Measurements from ENCODE around the gene MYH7B. TPM values are rescaled to one million over a fixed set of nuclear protein-coding genes. Genes with fewer than 3 reads are reported as not detected.

The MYH7B gene
- total RNA-seq, 1 experiment from 2014 or later, result 0.10 TPM

- Histone ChIP-seq H3K36me3 (replicated peaks; ENCODE audit: control insufficient read depth, insufficient read depth, low read length) (peaks cover 32% of the 10 kb centered on the region), H3K4me3 (ENCODE audit: insufficient read depth, low read depth, low read length) (no peak overlapping the region), H3K27me3 (ENCODE audit: control insufficient read depth, insufficient read depth, low read length) (no peaks in the 10 kb centered on the region)
- DNase-seq, result no peak
These were observed 27.3 kb upstream of the MYH7B start for GRCh38 chr20:34928411-34928810.

GRCh38 chr20:34931771-34932170 lies 23.9 kb upstream of the MYH7B start:
- H3K36me3 ChIP-seq (replicated peaks; ENCODE audit: control insufficient read depth, insufficient read depth, low read length), result peaks cover 36% of the 10 kb centered on the region

GRCh38 chr20:34938466-34939163 lies 17.1 kb upstream of the MYH7B start:
- H3K36me3 ChIP-seq (replicated peaks; ENCODE audit: control insufficient read depth, insufficient read depth, low read length), result peaks cover 24% of the 10 kb centered on the region
- H3K4me3 ChIP-seq (ENCODE audit: insufficient read depth, low read depth, low read length), result no peak overlapping the region
- no peak for DNase-seq
- H3K27me3 ChIP-seq (ENCODE audit: control insufficient read depth, insufficient read depth, low read length), result no peaks in the 10 kb centered on the region

More at GRCh38 chr20:34931771-34932170, 23.9 kb upstream of the MYH7B start:
- DNase-seq, result no peak
- no peak overlapping the region for H3K4me3 ChIP-seq (ENCODE audit: insufficient read depth, low read depth, low read length)
- no peaks in the 10 kb centered on the region for H3K27me3 ChIP-seq (ENCODE audit: control insufficient read depth, insufficient read depth, low read length)

GRCh38 chr20:34940081-34940481 lies 15.6 kb upstream of the MYH7B start:
- no peak for DNase-seq
- Histone ChIP-seq H3K27me3 (ENCODE audit: control insufficient read depth, insufficient read depth, low read length) (no peaks in the 10 kb centered on the region), H3K4me3 (ENCODE audit: insufficient read depth, low read depth, low read length) (no peak overlapping the region), H3K36me3 (replicated peaks; ENCODE audit: control insufficient read depth, insufficient read depth, low read length) (peaks cover 24% of the 10 kb centered on the region)

- DNase-seq, result no peak
- peaks cover 23% of the 10 kb centered on the region for H3K36me3 ChIP-seq (replicated peaks; ENCODE audit: control insufficient read depth, insufficient read depth, low read length)
- H3K27me3 ChIP-seq (ENCODE audit: control insufficient read depth, insufficient read depth, low read length), result no peaks in the 10 kb centered on the region
- H3K4me3 ChIP-seq (ENCODE audit: insufficient read depth, low read depth, low read length), result no peak overlapping the region
These were observed 14.4 kb upstream of the MYH7B start for GRCh38 chr20:34941226-34941625.

GRCh38 chr20:34942301-34942700 lies 13.4 kb upstream of the MYH7B start:
- no peak for DNase-seq
- Histone ChIP-seq H3K4me3 (ENCODE audit: insufficient read depth, low read depth, low read length) (no peak overlapping the region), H3K27me3 (ENCODE audit: control insufficient read depth, insufficient read depth, low read length) (no peaks in the 10 kb centered on the region), H3K36me3 (replicated peaks; ENCODE audit: control insufficient read depth, insufficient read depth, low read length) (peaks cover 18% of the 10 kb centered on the region)

- Histone ChIP-seq H3K27me3 (ENCODE audit: control insufficient read depth, insufficient read depth, low read length) (no peaks in the 10 kb centered on the region), H3K4me3 (ENCODE audit: insufficient read depth, low read depth, low read length) (no peak overlapping the region), H3K36me3 (replicated peaks; ENCODE audit: control insufficient read depth, insufficient read depth, low read length) (peaks cover 16% of the 10 kb centered on the region)
- no peak for DNase-seq
These were observed 11.7 kb upstream of the MYH7B start for GRCh38 chr20:34943808-34944567.

DNA sequence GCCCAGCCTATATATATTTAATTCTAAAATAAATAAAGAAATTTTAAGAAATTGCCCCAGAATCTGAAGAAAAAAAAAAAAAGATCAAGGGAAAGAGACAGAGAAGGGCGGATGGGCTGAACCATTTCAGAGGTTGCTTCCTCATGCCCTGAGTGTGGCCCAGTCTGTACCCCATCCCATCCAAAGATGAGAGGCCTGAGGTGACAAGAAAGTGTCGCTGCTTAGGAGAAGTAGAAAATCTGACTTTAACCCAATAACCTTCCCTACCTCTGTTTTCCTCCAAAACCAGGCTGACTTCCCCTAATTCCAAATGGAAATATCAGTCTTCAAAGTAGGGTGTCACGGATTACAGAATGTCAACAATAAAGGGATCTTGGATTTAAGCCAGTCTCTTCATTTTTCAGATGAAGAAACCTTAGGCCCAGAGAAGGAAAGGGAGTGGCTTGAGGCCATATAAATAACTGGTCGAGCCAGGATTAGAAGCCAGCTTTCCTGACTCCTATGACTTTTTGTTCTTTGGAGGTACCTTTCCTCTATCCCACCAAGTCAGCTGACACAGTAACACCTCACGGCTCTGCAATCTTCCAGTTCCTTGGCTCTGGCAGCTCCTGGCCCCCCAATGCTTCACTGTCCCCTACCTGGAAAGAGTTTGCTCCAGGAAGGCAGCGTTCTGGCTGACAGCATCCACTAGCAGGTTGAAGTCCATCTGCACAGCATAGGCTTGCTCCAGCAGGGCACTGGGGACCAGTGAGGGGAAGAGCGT lies 10.2 kb upstream of the MYH7B start:
- no peak overlapping the region for H3K4me3 ChIP-seq (ENCODE audit: insufficient read depth, low read depth, low read length)
- peaks cover 15% of the 10 kb centered on the region for H3K36me3 ChIP-seq (replicated peaks; ENCODE audit: control insufficient read depth, insufficient read depth, low read length)
- no peak for DNase-seq
- no peaks in the 10 kb centered on the region for H3K27me3 ChIP-seq (ENCODE audit: control insufficient read depth, insufficient read depth, low read length)

- Histone ChIP-seq H3K4me3 (ENCODE audit: insufficient read depth, low read depth, low read length) (no peak overlapping the region), H3K36me3 (replicated peaks; ENCODE audit: control insufficient read depth, insufficient read depth, low read length) (peaks cover 13% of the 10 kb centered on the region), H3K27me3 (ENCODE audit: control insufficient read depth, insufficient read depth, low read length) (no peaks in the 10 kb centered on the region)
- DNase-seq, result no peak
These were observed 9.0 kb upstream of the MYH7B start for GRCh38 chr20:34946661-34947060.

DNA sequence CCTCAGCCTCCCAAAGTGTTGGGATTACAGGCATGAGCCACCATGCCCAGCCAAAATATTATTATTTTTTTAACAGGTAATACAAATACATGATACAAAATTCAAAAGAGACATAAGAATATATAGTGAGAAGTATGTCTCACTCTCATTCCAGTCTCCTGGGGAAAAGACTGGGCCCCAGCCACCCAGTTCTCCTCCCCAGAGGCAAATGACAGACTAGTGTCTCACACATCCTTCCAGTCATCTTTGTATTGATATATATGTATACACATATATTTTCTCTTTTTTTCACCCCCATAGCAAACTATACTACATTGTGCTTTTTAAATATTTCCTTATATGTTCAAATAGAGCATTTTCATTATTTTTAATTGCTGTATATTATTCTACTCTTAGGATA lies 8.3 kb upstream of the MYH7B start:
- no peak for DNase-seq
- no peaks in the 10 kb centered on the region for H3K27me3 ChIP-seq (ENCODE audit: control insufficient read depth, insufficient read depth, low read length)
- H3K4me3 ChIP-seq (ENCODE audit: insufficient read depth, low read depth, low read length), result no peak overlapping the region
- H3K36me3 ChIP-seq (replicated peaks; ENCODE audit: control insufficient read depth, insufficient read depth, low read length), result peaks cover 11% of the 10 kb centered on the region

- H3K36me3 ChIP-seq (replicated peaks; ENCODE audit: control insufficient read depth, insufficient read depth, low read length), result peaks cover 5% of the 10 kb centered on the region
These were observed 7.6 kb upstream of the MYH7B start for GRCh38 chr20:34948030-34948429.

GRCh38 chr20:34949120-34949519 lies 6.5 kb upstream of the MYH7B start:
- Histone ChIP-seq H3K36me3 (replicated peaks; ENCODE audit: control insufficient read depth, insufficient read depth, low read length) (peaks cover 5% of the 10 kb centered on the region), H3K4me3 (ENCODE audit: insufficient read depth, low read depth, low read length) (no peak overlapping the region), H3K27me3 (ENCODE audit: control insufficient read depth, insufficient read depth, low read length) (no peaks in the 10 kb centered on the region)
- DNase-seq, result no peak

More at GRCh38 chr20:34948030-34948429, 7.6 kb upstream of the MYH7B start:
- Histone ChIP-seq H3K4me3 (ENCODE audit: insufficient read depth, low read depth, low read length) (no peak overlapping the region), H3K27me3 (ENCODE audit: control insufficient read depth, insufficient read depth, low read length) (no peaks in the 10 kb centered on the region)
- no peak for DNase-seq

- H3K4me3 ChIP-seq (ENCODE audit: insufficient read depth, low read depth, low read length), result no peak overlapping the region
- H3K36me3 ChIP-seq (replicated peaks; ENCODE audit: control insufficient read depth, insufficient read depth, low read length), result peaks cover 3% of the 10 kb centered on the region; the same call in 1 of the 2 replicates
- no peak for DNase-seq
- H3K27me3 ChIP-seq (ENCODE audit: control insufficient read depth, insufficient read depth, low read length), result no peaks in the 10 kb centered on the region
These were observed 4.4 kb upstream of the MYH7B start for GRCh38 chr20:34951252-34951651.

- peak; percentile 50 for DNase-seq
- peaks cover 3% of the 10 kb centered on the region; the same call in 1 of the 2 replicates for H3K36me3 ChIP-seq (replicated peaks; ENCODE audit: control insufficient read depth, insufficient read depth, low read length)
These were observed 4.0 kb upstream of the MYH7B start for GRCh38 chr20:34951652-34952051.

More at GRCh38 chr20:34951652-34952051, 4.0 kb upstream of the MYH7B start:
- H3K4me3 ChIP-seq (ENCODE audit: insufficient read depth, low read depth, low read length), result no peak overlapping the region
- no peaks in the 10 kb centered on the region for H3K27me3 ChIP-seq (ENCODE audit: control insufficient read depth, insufficient read depth, low read length)
